Measurements from ENCODE around the gene KIF24.
"Not testable (repeated sequence)": the region's sequence is repeated elsewhere in the genome, so short reads cannot be mapped to it uniquely, and the experiment has no call there.

KIF24 gene

DNA sequence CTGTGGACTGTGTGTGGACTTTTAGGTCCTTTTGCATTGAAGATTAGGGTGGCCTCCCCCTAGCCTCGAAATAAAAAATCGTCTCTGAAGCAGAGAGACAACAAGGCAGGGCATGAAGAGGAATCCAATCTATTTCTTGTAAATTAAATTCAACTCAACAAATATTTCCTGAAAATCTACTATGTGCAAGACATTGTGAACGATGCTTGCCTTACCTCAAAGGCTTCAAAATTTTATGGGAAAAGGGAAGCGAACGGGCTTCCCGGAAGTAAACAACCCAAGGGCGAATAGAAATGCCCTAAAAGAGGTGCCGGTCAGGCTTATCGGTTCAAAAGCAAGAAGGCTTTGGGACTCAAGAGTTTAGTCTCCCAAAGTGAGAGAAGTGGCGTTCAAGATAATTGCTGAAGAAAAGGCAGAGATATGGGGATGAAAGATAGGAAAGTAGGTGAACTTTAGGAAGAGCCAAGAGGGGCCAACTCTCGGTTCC lies 525 bp downstream of the KIF24 start:
- DNase-seq (ENCODE audit: low read depth): no peak

DNA sequence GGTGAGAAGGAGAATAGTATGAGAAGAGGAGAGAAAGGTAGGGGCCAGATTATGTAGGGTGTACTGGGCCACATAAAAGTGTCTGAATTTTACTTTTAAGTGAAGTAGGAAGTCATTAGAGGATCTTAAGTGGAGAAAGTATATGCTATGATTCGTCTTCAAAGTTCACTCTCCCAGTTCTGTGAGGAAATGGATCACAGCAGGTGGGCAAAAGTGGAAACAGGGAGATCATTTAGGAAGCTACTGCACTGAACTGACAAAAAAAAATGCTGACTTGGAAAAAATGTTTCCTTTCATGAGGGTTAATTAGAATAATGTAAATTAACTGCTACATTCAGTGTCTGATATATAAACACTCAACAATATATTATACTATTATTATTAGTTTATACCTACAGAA lies 2.4 kb downstream of the KIF24 start:
- no peak for DNase-seq (ENCODE audit: low read depth)

DNA sequence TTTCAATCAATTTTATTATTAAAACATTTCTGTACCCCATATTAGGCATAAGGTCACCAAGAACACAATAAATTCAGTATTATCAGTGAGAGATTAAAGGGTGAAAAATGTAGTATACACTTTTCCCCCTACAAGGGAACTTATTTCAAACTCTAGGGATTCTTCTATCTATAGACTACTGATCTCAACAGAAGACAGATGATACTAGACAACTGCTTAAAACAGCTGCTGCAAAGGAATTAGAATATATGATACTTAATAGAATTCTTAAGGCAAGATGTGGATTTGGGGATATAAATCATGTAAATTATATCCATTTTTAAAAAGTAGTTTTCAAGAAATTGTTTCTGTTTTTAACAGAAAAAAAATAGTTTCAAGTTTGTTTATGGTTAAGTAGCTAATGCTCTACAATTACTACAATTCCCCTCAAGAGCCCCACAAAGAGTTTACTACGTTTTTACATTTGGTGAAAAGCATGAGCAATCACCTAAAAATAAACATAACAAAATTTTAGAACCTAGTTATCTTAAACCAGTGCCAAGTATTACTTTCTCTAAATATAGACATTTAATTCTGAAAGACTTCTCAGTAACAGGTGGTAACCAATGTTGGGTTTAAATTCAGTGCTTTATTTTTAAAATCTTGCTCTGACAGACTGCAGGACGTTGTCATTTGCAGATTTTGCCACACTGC lies 6.0 kb downstream of the KIF24 start:
- DNase-seq (ENCODE audit: low read depth): no peak

DNA sequence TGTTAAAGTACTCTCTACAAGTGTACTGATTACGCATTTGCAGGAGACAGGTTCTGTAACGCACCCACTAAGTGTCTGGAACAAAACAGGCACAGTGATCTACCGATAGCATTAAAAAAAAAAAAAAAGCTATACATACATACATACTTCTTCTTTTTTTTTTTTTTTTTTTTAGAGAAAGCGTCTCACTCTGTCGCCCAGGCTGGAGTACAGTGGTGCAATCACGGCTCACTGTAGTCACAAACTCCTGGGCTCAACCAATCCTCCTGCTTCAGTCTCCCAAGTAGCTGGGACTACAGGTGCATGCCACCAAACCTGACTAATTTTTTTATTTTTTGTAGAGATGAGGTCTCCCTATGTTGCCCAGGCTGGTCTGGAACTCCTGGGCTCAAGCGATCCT lies 7.6 kb downstream of the KIF24 start:
- DNase-seq (ENCODE audit: low read depth): no peak

DNA sequence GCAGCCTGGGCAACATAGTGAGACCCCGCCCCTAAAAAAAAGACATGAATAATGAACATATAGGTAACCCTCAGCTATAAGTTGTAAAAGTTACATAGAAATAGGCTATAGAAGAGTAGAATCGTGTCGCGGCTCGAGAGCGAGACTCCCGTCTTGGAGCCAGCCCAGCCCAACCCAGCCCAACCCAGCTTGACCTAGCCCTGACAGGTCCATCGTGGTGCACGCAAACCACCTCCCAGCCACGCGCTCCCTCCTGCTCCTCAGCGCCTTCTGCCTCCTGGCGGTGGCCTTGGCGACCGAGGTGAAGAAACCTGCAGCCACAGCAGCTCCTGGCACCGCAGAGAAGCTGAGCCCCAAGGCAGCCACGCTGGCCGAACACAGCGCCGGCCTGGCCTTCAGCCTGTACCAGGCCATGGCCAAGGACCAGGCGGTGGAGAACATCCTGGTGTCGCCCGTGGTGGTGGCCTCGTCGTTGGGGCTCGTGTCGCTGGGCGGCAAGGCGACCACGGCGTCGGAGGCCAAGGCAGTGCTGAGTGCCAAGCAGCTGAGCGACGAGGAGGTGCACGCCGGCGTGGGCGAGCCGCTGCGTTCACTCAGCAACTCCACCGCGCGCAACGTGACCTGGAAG lies 10.8 kb downstream of the KIF24 start:
- DNase-seq (ENCODE audit: low read depth): no peak

DNA sequence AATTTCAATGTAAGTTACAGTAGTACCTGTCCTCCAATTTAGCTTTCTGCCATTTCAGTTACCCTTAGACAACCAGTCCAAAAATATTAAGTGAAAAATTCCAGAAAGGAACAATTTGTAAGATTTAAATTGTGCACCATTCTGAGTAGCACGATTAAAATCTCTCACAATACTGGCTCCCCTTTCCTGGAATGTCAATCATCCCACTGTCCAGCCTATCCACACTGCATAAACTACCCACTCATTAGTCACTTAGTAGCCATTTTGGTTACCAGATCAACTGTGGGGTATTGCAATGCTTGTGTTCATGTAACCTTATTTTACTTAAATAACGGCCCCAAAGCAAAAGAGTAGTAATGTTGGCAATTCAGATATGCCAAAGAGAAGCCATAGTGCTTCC lies 11.6 kb downstream of the KIF24 start:
- DNase-seq (ENCODE audit: low read depth): no peak

DNA sequence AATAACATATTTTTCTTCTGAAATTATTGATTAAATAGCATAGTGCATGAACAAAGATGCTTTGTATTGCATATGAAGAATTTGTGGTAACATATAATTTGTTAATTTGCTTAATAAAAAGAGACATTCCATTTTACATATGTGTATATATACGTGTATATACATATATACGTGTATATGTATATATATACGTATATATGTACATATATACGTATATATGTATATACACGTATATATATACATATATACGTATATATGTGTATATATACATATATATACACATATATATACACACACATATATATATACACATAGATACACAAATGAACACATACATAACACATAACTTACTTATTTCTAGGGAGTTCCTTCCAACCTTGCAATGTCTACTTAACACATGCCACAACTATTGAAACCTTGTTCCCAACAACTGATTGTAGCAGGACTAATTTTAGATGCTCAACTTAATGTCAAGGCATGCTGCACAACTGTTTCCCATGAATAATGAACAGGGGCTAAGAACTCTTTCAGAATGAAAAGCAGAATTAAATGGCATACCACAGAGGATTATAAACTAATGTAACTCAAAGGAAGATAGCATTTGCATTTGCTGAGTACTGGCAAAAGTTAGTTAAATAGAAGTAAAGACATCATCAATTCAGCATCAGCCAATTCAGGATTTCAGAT lies 17.4 kb downstream of the KIF24 start:
- no peak for DNase-seq (ENCODE audit: low read depth)

DNA sequence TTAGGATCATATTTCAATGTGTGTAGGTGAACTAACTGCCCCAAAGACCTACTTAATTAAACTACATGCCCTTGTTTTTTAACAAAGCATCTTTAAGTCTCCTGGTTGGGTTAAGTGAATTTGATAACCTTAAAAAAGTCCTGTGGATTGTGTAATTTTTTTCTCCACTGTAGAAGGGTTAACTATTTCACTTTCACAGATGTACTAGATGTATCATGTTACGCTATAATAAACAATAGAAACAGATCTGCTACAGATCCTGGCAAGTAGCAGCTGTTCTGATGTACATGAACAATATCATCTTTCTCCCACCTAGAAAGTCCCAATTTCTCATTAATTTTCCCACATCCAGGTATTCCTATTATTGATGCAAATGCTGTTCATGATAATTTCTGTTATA lies 18.9 kb downstream of the KIF24 start:
- no peak for DNase-seq (ENCODE audit: low read depth)

DNA sequence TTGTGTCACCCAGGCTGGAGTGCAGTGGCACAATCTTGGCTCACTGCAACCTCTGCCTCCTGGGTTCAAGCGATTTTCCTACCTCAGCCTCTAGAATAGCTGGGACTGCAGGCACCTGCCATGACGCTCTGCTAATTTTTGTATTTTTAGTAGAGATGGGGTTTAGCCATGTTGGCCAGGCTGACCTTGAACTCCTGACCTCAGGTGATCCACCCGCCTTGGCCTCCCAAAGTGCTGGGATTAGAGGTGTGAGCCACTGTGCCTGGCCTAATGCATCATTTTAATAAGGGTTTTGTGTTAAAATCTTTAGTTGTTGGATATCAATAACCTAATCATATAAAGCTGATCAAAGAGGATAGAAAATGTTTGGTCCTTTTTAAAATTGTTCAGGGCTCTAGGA lies 20.8 kb downstream of the KIF24 start:
- not testable (repeated sequence) for DNase-seq (ENCODE audit: low read depth)

DNA sequence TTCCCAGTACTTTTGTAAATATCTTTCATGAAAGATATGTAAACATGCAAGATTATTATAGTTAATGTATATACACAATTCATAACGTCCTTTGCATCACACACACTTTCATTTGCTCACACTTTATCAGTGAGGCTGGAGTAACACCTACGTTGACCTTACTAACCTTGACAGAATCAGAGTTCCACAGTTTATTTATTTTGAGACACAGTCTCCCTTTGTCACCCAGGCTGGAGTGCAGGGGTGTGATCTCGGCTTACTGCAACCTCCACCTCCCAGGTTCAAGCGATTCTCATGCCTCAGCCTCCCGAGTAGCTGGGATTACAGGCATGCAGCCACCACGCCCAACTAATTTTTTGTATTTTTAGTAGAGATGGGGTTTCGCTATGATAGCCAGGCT lies 28.0 kb downstream of the KIF24 start:
- not testable (repeated sequence) for DNase-seq (ENCODE audit: low read depth)

DNA sequence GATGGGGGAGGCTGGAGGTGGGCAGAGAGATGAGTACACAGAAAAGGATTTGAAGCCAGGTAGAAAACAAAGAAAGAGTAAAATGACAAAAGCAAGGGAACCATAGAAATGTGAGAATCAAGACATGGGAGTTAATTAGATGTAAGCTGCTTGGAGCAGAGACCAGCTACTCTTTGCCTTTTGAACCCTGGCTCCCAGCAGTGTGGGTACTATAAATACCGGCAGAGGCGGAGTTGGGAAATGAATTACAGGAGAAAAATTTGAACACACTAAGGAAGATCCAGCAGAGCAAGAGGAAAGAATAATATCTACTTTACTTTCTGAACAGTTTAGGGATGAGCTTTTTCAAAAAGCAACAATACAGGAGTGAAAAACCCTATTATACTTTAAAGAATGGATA lies 36.5 kb downstream of the KIF24 start:
- DNase-seq (ENCODE audit: low read depth): no peak

DNA sequence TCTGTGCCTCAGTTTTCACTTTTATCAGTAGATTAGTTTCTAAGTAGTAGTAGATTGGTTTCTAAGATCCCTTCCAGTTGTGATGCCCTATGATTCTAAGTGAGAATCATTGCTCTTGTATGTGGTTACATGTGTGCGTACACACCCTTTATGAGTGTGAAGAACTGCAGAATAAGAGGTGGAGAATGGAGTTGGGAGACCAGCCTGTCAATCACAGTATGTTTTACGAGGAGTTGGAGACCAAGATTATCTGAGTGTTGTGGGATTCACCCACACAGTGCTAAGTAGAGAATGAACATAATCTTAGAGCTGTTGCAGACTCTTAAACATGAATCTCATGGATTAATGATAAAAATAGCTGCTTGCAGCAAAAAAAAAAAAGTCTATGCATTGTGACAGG lies 37.6 kb downstream of the KIF24 start:
- no peak for DNase-seq (ENCODE audit: low read depth)

DNA sequence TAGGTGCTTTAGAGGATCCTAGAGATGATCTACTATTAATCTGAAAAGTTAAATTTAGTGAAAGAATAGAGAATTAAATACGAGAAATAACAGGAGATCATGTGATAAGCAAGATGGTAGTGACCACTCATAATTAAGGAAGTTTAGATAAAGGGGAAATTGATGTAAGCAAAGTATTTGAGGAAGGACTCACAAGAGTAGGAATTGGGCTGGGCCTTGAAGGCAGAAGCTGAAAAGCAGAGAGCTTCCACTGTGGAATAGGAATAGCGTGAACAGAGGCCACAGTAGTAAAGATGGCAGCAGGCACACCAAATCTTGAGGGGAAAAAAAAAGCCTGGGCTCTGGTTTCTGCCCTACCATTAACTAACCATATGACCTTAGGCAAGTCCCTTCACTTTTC lies 38.0 kb downstream of the KIF24 start:
- DNase-seq (ENCODE audit: low read depth): no peak

DNA sequence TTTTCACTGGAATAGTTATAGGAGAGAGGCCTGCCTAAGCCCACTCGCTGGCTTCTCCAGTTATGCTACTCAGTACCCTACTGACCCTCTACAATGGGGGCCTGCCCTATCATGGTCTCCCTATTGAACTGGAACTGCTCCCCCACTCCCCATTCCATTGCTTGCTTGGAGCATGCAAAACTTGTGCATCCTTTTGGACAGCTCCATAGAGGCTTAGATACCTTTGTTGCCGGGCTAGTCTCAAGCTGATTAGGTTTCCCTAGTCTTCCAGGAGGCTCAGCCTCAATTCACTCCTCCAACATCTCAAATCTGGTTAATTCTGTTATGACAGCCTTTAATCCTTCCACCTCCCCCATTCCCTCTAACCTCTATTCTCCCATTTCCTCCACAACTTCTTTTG lies 39.9 kb downstream of the KIF24 start:
- no peak for DNase-seq (ENCODE audit: low read depth)

DNA sequence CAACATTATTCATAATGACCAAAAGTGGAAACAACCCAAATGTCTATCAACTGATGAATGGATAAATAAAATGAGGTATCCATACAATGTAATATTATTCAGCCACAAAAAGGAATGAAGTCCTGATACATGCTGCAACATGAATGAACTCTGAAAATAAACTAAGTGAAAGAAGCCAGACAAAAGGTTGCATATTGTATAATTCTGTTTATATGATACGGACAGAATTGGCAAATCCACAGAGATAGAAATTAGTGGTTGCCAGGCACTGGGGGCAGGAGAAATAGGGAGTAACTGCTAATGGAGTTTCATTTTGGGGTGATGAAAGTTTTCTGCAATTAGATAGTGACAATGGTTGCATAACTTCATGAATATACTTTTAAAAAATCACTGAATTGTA lies 47.0 kb downstream of the KIF24 start:
- no peak for DNase-seq (ENCODE audit: low read depth)

DNA sequence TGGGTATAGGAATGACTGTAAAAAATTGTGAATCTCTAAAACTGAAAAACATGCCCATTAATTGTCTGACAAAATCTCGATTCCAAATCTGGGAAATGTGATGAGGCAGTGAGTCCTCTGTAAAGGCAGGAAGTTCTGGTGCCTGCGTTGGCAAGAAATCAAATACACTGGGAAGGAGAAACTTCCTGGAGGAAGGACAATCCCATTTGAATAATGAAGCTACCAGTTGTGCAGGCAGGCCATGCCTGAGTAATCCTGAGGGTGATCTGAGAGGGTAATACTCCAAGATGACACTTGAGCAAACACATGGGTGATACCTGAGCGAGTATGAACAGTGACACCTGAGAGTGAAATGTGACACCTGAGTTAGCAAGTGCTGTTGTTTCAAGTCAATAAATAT lies 49.7 kb downstream of the KIF24 start:
- no peak for DNase-seq (ENCODE audit: low read depth)

Measured in activated T-cell treated with anti-CD3 and anti-CD28 coated beads for 48 hours (primary cell).